Neuron (in vitro differentiated cells): ENCODE measurements around the gene CARD9.

Source experiments
- H2AFZ ChIP-seq: one replicate; pipeline ENCODE4 v1.6.1; 2013; ENCODE audit warnings: low read depth, mild to moderate bottlenecking, inconsistent platforms, low read length, moderate library complexity
- H3K27me3 ChIP-seq: one replicate; pipeline ENCODE4 v1.6.1; 2013; ENCODE audit warnings: low read length; ENCODE audit not compliant: insufficient read depth
- H3K36me3 ChIP-seq: one replicate; pipeline ENCODE4 v1.6.1; 2013; ENCODE audit warnings: low read length; ENCODE audit not compliant: insufficient read depth
- H3K4me1 ChIP-seq: one replicate; pipeline ENCODE4 v1.6.1; 2013; ENCODE audit warnings: low read length; ENCODE audit not compliant: insufficient read depth
- H3K4me3 ChIP-seq: 2 replicates; pipeline ENCODE4 v1.5.1; 2013; ENCODE audit warnings: mild to moderate bottlenecking, low read length, moderate library complexity
- H3K9me3 ChIP-seq: one replicate; pipeline ENCODE4 v1.6.1; 2013; ENCODE audit warnings: low read length

CARD9 gene

DNA sequence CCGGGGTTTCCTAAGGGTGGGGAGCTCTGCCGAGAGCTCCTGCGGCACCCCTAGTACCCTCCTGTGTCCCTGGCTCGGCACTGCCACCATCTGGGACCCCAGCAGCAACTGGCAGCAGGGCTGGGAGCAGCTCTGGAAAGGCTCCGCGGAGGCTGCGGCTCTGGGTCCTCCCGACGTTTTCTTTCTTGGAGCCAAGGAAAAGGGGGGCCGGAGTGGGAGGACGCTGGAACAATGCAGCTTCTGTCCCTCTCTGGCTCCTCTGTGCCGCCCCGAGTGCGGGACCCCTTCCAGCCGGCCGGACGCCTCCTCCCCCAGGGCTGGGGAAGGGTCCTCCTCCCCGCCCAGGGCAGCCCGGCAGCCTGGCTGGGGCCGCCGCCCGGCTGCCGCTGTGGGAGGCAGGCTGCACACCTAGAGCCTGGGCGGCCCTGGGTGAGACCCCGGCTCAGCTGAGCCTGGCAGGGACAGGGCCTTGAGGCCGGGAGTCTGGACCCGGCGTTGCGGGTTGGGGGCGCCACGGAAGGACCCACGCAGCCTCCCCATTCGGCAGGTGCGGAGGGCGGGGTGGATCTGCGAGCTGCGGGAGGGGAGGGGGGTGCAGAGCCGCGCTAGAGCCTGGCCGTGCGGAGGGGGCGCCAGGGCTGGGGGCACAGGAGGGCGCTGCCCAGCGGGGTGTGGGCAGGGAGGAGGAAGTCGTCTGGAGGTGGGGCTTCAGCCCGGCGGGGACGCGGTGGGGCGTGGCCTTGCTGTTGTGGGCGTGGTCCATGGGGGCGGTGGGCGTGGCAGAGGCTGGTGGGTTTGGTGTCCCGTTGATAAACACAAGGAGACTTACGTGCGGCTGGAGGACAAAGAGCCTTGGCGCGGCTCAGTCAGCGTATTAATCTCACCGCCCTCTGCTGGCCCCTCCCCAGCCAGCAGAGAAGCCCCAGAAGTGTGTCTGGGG, 31.0 kb downstream of the CARD9 start:
- Histone ChIP-seq H3K4me1 (peaks cover 14% of the 10 kb centered on the region), H2AFZ (no peak overlapping the region), H3K4me3 (no peak overlapping the region), H3K36me3 (peaks cover 40% of the 10 kb centered on the region), H3K27me3 (no peaks in the 10 kb centered on the region), H3K9me3 (no peaks in the 10 kb centered on the region)

GRCh38 chr9:136341769-136342168, 31.7 kb downstream of the CARD9 start:
- no peaks in the 10 kb centered on the region for H3K27me3 ChIP-seq
- peaks cover 47% of the 10 kb centered on the region for H3K36me3 ChIP-seq
- H3K9me3 ChIP-seq = no peaks in the 10 kb centered on the region
- no peak overlapping the region for H3K4me3 ChIP-seq
- peaks cover 14% of the 10 kb centered on the region for H3K4me1 ChIP-seq
- no peak overlapping the region for H2AFZ ChIP-seq

- Histone ChIP-seq H3K9me3 (no peaks in the 10 kb centered on the region), H3K4me3 (no peak overlapping the region), H2AFZ (no peak overlapping the region), H3K27me3 (no peaks in the 10 kb centered on the region), H3K4me1 (peaks cover 9% of the 10 kb centered on the region), H3K36me3 (peaks cover 53% of the 10 kb centered on the region)
Measured at GRCh38 chr9:136341042-136341655, 32.3 kb downstream of the CARD9 start.

DNA sequence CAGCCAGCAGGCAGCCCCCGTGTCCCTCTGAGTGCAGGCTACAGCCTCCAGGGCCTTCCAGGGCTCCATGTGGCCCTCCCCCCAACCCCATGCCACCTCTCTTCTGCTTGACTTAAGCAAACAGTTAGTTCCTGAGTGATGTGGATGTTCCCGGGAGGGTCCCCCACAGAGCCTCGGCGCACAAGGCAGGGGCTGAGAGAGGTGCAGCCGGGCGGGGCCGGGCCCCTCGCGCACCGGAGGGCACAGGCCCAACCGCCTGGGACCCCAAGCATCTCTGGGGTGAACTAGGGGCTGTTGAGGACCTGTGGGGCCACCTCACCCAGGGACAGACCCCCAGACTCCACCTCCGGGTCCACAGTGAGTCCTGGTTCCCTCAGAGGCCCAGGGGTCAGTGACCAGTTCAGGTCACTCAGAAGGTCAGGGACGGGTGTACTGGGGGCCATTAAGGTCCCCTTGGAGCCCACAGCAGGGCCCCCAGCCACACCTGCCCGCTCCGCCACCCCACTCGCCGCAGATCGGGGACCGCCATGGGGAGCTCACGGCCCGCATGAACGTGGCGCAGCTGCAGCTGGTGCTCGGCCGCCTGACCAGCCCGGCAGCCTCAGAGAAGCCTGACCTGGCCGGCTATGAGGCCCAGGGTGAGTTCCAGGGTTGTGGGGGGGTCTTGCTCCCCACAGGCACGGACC, 33.0 kb downstream of the CARD9 start:
- H3K9me3 ChIP-seq = no peaks in the 10 kb centered on the region
- H2AFZ ChIP-seq = no peak overlapping the region
- no peaks in the 10 kb centered on the region for H3K27me3 ChIP-seq
- H3K36me3 ChIP-seq = peaks cover 58% of the 10 kb centered on the region
- H3K4me1 ChIP-seq = peaks cover 3% of the 10 kb centered on the region
- H3K4me3 ChIP-seq = no peak overlapping the region

DNA sequence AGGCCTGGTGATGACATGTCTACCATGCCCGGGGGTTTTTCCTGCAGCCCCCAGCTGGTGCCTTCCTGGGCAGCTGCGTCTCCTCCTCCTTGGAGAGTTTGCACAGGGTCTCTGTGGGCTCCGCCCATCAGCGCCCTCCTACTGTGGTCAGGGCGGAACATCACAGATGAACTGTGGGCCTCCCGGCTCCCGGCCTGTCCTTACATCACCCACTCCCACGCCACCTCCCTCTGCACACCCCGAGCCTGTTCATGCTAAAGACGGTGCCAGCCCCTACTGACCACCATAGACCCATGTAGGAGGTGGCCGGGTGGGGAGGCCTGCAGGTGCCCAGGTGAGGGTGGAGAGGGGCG, 33.5 kb downstream of the CARD9 start:
- H3K4me1 ChIP-seq = no peaks in the 10 kb centered on the region
- no peak overlapping the region for H3K4me3 ChIP-seq
- H2AFZ ChIP-seq = no peak overlapping the region
- H3K36me3 ChIP-seq = peaks cover 58% of the 10 kb centered on the region
- H3K9me3 ChIP-seq = no peaks in the 10 kb centered on the region
- H3K27me3 ChIP-seq = no peaks in the 10 kb centered on the region

DNA sequence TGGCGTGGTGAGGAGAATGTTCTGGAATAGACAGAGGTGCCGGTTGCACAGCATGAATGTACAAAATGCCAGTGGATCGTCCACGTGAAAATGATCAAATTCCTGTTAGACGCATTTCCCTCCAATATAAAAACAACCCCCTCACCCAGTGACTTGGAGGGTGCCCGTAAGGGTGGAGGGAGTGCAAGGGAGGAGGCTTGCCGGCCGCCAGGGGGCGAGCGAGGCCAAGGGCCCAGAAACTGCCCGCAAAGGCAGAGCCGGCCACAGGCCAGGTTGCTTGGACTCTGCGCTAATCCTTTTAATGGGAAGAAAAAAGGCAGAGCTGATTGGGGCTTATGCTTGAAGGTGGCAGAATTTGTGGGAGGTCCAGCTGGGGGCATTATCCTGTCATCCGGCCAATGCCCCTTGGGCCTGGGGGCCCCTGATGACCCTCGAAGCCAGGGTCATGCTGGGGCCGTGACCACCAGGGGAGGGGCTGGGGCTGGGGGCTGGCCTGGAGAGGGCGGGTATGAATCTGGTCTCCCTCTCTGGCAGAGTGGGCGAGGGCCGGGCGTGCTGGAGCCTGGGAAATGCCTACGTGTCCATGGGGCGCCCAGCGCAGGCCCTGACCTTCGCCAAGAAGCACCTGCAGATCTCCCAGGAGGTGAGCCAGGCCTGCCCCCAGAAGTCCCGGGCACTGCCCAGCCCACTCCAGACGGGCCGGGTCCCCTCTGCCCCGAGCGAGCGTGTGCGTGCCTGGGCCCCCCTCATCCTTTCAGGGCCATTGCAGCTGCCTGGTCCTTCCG, 34.1 kb downstream of the CARD9 start:
- H3K4me1 ChIP-seq = no peaks in the 10 kb centered on the region
- H3K4me3 ChIP-seq = no peak overlapping the region
- no peak overlapping the region for H2AFZ ChIP-seq
- no peaks in the 10 kb centered on the region for H3K27me3 ChIP-seq
- peaks cover 60% of the 10 kb centered on the region for H3K36me3 ChIP-seq
- H3K9me3 ChIP-seq = no peaks in the 10 kb centered on the region

- H3K36me3 ChIP-seq = peaks cover 59% of the 10 kb centered on the region
- no peaks in the 10 kb centered on the region for H3K4me1 ChIP-seq
- H3K9me3 ChIP-seq = no peaks in the 10 kb centered on the region
- H3K4me3 ChIP-seq = no peak overlapping the region
- H2AFZ ChIP-seq = no peak overlapping the region
- no peaks in the 10 kb centered on the region for H3K27me3 ChIP-seq
Measured at GRCh38 chr9:136338511-136338910, 35.0 kb downstream of the CARD9 start.

DNA sequence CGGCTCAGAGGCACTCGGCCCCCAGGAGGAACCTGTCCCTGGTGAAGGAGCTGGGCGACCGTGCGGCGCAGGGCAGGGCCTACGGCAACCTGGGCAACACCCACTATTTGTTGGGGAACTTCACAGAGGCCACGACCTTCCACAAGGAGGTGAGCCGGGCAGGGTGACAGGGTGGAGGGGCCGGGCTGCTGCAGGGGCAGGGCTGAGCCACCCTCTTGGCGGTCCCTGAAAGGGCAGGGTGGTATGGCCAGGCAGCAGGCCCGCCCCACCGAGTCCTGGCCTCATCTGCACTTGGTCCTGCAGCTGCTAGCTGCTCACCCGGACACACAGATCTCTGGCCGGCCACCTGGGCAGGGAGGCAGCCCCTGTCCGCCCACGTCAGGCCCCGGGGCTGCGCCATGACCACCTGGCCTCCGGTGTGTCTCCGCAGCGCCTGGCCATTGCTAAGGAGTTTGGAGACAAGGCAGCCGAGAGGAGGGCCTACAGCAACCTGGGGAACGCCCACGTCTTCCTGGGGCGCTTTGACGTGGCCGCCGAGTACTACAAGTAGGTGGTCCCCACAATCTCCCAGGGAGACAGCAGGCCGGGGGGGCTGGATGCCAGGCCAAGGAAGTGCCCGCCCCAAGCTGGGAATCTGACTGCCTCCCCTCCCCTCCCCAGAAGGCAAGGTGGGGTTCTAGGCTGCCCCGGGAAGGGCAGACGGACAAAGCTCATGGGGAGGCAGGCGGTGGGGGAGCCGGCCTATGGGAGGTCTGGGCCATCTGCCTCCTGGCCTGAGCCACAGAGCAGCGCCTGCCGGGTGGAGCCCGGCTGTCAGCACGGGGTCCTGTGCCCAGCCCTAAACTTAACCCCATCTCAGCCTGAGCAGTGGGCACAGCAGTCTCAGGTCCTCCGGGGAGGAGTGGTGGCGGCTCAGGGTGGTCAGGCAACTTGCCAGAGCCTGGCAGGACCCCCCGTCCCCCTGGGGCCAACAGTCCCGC, 35.8 kb downstream of the CARD9 start:
- no peak overlapping the region for H2AFZ ChIP-seq
- H3K36me3 ChIP-seq = peaks cover 55% of the 10 kb centered on the region
- no peaks in the 10 kb centered on the region for H3K27me3 ChIP-seq
- no peak overlapping the region for H3K4me3 ChIP-seq
- H3K4me1 ChIP-seq = no peaks in the 10 kb centered on the region
- no peaks in the 10 kb centered on the region for H3K9me3 ChIP-seq

DNA sequence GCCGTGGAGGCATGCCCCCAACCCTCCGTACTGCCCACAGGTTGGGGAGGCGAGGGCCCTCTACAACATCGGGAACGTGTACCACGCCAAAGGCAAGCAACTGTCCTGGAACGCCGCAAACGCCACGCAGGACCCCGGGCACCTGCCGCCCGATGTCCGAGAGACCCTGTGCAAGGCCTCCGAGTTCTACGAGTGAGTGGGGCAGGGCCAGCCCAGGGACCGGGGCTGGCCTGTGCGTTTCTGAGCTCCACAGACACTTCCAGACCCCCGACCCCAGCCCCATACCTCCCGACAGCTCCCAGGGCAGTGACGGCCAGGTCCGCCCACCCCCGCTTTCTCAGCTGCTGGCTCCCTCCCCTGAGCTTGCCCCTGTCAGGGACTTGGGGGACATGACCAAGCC, 36.6 kb downstream of the CARD9 start:
- Histone ChIP-seq H3K36me3 (peaks cover 60% of the 10 kb centered on the region), H3K4me1 (no peaks in the 10 kb centered on the region), H3K27me3 (no peaks in the 10 kb centered on the region)

GRCh38 chr9:136336156-136336870, 37.2 kb downstream of the CARD9 start:
- no peak overlapping the region for H2AFZ ChIP-seq
- no peaks in the 10 kb centered on the region for H3K27me3 ChIP-seq
- H3K36me3 ChIP-seq = peaks cover 56% of the 10 kb centered on the region
- H3K4me3 ChIP-seq = no peak overlapping the region
- H3K9me3 ChIP-seq = no peaks in the 10 kb centered on the region
- no peaks in the 10 kb centered on the region for H3K4me1 ChIP-seq

More for the DNA sequence above, 36.6 kb downstream of the CARD9 start:
- no peak overlapping the region for H3K4me3 ChIP-seq
- H2AFZ ChIP-seq = no peak overlapping the region
- H3K9me3 ChIP-seq = no peaks in the 10 kb centered on the region

DNA sequence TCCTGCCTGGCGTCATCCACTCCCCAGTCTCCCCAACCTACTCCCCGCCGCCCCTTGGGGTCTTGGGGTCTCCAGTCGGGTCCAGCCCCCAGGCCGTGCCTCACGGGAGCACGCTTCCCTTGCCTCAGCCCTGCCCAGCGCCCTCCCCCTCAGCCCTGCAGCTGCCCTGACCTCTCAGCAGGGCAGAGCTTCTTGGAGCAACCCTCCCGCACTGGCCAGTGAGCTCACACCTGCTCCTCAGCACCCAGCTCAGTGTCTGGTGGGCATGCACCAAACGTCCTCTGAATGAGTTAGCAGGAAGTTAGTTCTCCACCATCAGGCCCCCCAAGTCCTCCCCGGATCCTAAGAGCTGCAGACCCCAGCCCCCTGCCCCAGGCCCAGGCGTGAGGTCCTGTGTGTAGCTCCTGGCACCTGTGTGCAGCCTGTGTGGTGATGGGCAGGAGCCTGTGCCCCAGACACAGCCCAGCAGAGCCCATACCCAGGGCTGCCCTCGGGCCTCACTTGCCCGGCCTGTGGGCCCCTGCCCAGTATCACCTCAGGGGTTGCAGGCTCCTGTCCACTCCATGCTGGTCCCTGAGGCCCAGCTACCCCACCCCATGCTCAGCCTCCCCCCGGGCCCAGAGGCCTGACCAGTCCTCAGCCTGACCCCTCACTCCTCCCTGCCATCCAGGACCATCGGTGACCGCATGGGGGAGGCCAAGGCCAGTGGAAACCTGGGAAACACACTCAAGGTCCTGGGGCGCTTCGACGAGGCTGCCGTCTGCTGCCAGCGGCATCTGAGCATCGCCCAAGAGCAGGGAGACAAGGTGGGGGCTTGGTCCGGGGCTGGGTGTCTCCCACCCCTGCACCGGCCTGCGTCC, 37.9 kb downstream of the CARD9 start:
- H3K9me3 ChIP-seq = no peaks in the 10 kb centered on the region
- H3K4me3 ChIP-seq = no peak overlapping the region
- H3K27me3 ChIP-seq = no peaks in the 10 kb centered on the region
- no peak overlapping the region for H2AFZ ChIP-seq
- no peaks in the 10 kb centered on the region for H3K4me1 ChIP-seq
- peaks cover 50% of the 10 kb centered on the region for H3K36me3 ChIP-seq
